B cell (primary cell): ENCODE data around the gene PRKAG2. TPM values are rescaled to one million over a fixed set of nuclear protein-coding genes. Genes with fewer than 3 reads are reported as not detected.

Experiments
- ATAC-seq: fragments of 200-7000 bp; cut with Tn5 transposase; one replicate; pipeline ENCODE4 v1.10.0; 2021; ENCODE audit warnings: low read depth, mild to moderate bottlenecking, moderate number of reproducible peaks, moderate library complexity
- CTCF ChIA-PET: fragments of 350-600 bp; sonication (Branson Sonifier 250); formaldehyde crosslinking; loops from one replicate; lab custom pipeline; 2021; ENCODE audit warnings: antibody characterized with exemption, inconsistent platforms; lab: Charles Lee
- POLR2A ChIA-PET: fragments of 350-600 bp; sonication (Branson Sonifier 250); formaldehyde crosslinking; loops from one replicate; lab custom pipeline; 2021; ENCODE audit warnings: antibody characterized with exemption; lab: Charles Lee
- DNase-seq: peaks from one replicate; pipeline ENCODE4 v3.0.0; 2013
- H2AFZ ChIP-seq: 2 replicates; pipeline ENCODE4 v1.6.1; 2012; ENCODE audit warnings: mild to moderate bottlenecking, low read depth, low read length; ENCODE audit not compliant: insufficient read depth, poor library complexity, severe bottlenecking
- H3K27ac ChIP-seq, 2 donors: 1 replicate in 1 of 2; 2 replicates in 1 of 2; pipeline ENCODE4 v1.5.1; 2012 to 2013; ENCODE audit warnings: low read length in 2 of 2, mild to moderate bottlenecking in 2 of 2, moderate library complexity in 1 of 2
- H3K27me3 ChIP-seq, 4 experiments: fragments of 200-600 bp in 1 of 4; sonication (generic) in 1 of 4; replicated peaks in 1 of 4; 1 replicate in 2 of 4; 2 replicates in 2 of 4; pipeline versions ENCODE4 v1.6.1 to v1.7.0; 2013 to 2016; ENCODE audit warnings: low read length in 3 of 4, mild to moderate bottlenecking in 2 of 4, mixed read lengths in 1 of 4, moderate library complexity in 1 of 4; ENCODE audit not compliant: insufficient read depth in 4 of 4, control insufficient read depth in 3 of 4; ENCODE audit errors: control extremely low read depth in 1 of 4
- H3K36me3 ChIP-seq, 2 experiments: replicated peaks in 1 of 2; 1 replicate in 1 of 2; 2 replicates in 1 of 2; pipeline versions ENCODE4 v1.6.1 to v1.7.1; 2013; ENCODE audit warnings: low read length in 1 of 2; ENCODE audit not compliant: insufficient read depth in 2 of 2, control insufficient read depth in 1 of 2; ENCODE audit errors: control extremely low read depth in 1 of 2, extremely low read depth in 1 of 2
- H3K4me1 ChIP-seq, 2 donors: fragments of 200-600 bp in 1 of 2; sonication (generic) in 1 of 2; 1 replicate in 1 of 2; 2 replicates in 1 of 2; pipeline versions ENCODE4 v1.5.1 to v1.6.1; 2013 to 2017; ENCODE audit warnings: low read length in 2 of 2; ENCODE audit not compliant: control insufficient read depth in 2 of 2, insufficient read depth in 2 of 2
- H3K4me2 ChIP-seq: replicated peaks from 2 replicates; pipeline ENCODE3; 2012; ENCODE audit warnings: mild to moderate bottlenecking, low read depth, low read length; ENCODE audit not compliant: poor library complexity, severe bottlenecking
- H3K4me3 ChIP-seq, 5 experiments: fragments of 200-600 bp in 1 of 5; sonication (generic) in 1 of 5; 1 replicate in 3 of 5; 2 replicates in 2 of 5; pipeline versions ENCODE4 v1.5.1 to v1.7.0; 2011 to 2016; ENCODE audit warnings: low read length in 4 of 5, mild to moderate bottlenecking in 4 of 5, low read depth in 2 of 5, control low read depth in 1 of 5, moderate library complexity in 1 of 5; ENCODE audit not compliant: insufficient read depth in 1 of 5; ENCODE audit errors: control extremely low read depth in 1 of 5, extremely low read depth in 1 of 5
- H3K79me2 ChIP-seq: fragments of 200-600 bp; sonication (generic); one replicate; pipeline ENCODE4 v1.6.0; 2016; ENCODE audit warnings: low read length; ENCODE audit not compliant: control insufficient read depth, insufficient read depth
- H3K9ac ChIP-seq: fragments of 200-600 bp; sonication (generic); 2 replicates; pipeline ENCODE4 v1.6.1; 2017; ENCODE audit warnings: mild to moderate bottlenecking, low read length, moderate library complexity
- H3K9me3 ChIP-seq, 3 donors: one replicate each; pipeline versions ENCODE4 v1.6.1 to v1.7.1; 2013; ENCODE audit warnings: low read length in 2 of 3; ENCODE audit not compliant: control insufficient read depth in 2 of 3, insufficient read depth in 1 of 3; ENCODE audit errors: control extremely low read depth in 1 of 3
- H4K20me1 ChIP-seq: 2 replicates; pipeline ENCODE4 v1.6.0; 2012; ENCODE audit warnings: mild to moderate bottlenecking, low read length; ENCODE audit not compliant: insufficient read depth, control insufficient read depth, poor library complexity, severe bottlenecking
- H3K27ac Mint-ChIP-seq: one replicate; pipeline ENCODE4 v1.8.0; 2021; ENCODE audit warnings: mixed read lengths
- H3K27me3 Mint-ChIP-seq: one replicate; pipeline ENCODE4 v1.8.0; 2021; ENCODE audit warnings: mixed read lengths
- H3K4me1 Mint-ChIP-seq: one replicate; pipeline ENCODE4 v1.8.0; 2021; ENCODE audit warnings: mixed read lengths
- H3K4me3 Mint-ChIP-seq: one replicate; pipeline ENCODE4 v1.8.0; 2021; ENCODE audit warnings: mixed read lengths
- H3K9me3 Mint-ChIP-seq: one replicate; pipeline ENCODE4 v1.8.0; 2022; ENCODE audit warnings: mixed read lengths; ENCODE audit not compliant: insufficient read depth
- EZH2 ChIP-seq: IDR thresholded peaks from 2 replicates; pipeline ENCODE4 v1.6.1; 2012; ENCODE audit warnings: borderline replicate concordance, low read depth, mild to moderate bottlenecking, moderate library complexity, low read length; ENCODE audit not compliant: insufficient read depth, poor library complexity, severe bottlenecking
- WGBS: methylation state at CpG from one replicate; pipeline ENCODE4 v1.1.5; 2013; ENCODE audit warnings: missing lambda C conversion rate; ENCODE audit not compliant: insufficient coverage; 5-methylcytosine and 5-hydroxymethylcytosine counted together
- intact Hi-C: fragments of 100-400 bp; cut with micrococcal nuclease; formaldehyde crosslinking; loops from one replicate; pipeline ENCODE4 v1.10.0; 2022
- polyA plus RNA-seq: library from polyadenylated mRNA; depleted of rRNA; stranded (reverse); fragments of >200 nt; gene quantifications from 2 replicates; pipeline ENCODE4 v1.2.3, GENCODE V29; 2012
- total RNA-seq, 2 donors: library from RNA; stranded (reverse); fragments of 120-200 nt in 1 of 2; gene quantifications; 1 replicate in 1 of 2; 2 replicates in 1 of 2; pipeline versions ENCODE4 v1.2.3 to v1.2.4, GENCODE V29; 2013 to 2022
- TF ChIP-seq, protein P1 (sequence below): fragments of 200-600 bp; IDR thresholded peaks from one replicate; pipeline ENCODE4 v1.8.0; 2022; ENCODE audit warnings: antibody characterized with exemption, mild to moderate bottlenecking

Gene PRKAG2
- total and polyA plus RNA-seq, 2 donors (not counting 1 experiment from before 2014, with no cell fraction given) = 22.1 to 56.3 TPM

DNA sequence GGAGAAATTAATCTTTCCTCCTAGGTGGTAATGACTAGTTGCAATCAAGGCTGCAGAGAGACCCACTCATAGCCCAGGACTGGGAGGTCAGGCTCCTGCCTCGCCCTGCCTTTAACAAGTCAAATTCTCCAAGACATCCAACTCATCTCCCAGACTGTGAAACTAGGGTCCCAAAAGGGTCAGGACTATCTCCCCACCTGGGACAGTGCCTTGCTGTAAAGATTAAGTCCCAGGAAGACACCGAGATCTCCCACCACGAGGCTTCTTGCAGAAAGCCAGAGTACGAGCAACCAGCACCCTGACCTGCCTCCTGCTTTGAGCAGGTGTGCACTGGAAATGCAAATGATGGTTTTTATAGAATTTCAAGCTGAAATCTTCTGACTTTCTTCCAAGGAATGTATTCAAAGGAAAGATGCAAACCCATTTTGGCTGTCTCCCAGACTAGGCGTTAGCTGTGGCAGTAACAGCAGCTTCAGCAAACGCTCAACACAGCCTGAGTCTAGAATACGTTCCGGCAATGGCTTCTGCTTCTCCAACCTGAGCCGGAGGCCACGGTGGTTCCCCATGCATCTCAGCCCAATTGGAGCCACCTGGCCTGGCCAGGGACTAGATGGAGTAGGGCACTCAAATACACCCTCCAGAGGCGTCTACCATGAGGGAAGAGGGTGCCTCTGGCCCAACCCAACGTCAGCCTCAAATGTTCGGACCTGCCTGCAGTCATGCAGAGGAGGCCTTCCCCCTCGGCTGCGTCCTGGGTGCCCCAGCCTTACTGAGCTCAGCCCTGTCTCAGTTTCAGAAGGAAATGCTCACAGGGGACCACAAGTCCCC, 170.4 kb downstream of the PRKAG2 start:
- WGBS = 94% methylated on average over 12 of the region's 15 CpGs
- no peak overlapping the region for H3K4me3 Mint-ChIP-seq
- no peak for ATAC-seq

More for the DNA sequence above, 170.4 kb downstream of the PRKAG2 start:
- TF ChIP-seq, protein P1, sequence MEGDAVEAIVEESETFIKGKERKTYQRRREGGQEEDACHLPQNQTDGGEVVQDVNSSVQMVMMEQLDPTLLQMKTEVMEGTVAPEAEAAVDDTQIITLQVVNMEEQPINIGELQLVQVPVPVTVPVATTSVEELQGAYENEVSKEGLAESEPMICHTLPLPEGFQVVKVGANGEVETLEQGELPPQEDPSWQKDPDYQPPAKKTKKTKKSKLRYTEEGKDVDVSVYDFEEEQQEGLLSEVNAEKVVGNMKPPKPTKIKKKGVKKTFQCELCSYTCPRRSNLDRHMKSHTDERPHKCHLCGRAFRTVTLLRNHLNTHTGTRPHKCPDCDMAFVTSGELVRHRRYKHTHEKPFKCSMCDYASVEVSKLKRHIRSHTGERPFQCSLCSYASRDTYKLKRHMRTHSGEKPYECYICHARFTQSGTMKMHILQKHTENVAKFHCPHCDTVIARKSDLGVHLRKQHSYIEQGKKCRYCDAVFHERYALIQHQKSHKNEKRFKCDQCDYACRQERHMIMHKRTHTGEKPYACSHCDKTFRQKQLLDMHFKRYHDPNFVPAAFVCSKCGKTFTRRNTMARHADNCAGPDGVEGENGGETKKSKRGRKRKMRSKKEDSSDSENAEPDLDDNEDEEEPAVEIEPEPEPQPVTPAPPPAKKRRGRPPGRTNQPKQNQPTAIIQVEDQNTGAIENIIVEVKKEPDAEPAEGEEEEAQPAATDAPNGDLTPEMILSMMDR = no peak
- no peak for TF ChIP-seq EZH2
- DNase-seq = no peak
- Histone ChIP-seq H2AFZ (no peak overlapping the region), H3K4me1 (no peaks in the 10 kb centered on the region), H3K9ac (no peak overlapping the region), H3K4me3 (no peak overlapping the region), H3K9me3 (no peaks in the 10 kb centered on the region), H3K27ac (no peak overlapping the region), H3K36me3 (peaks cover 0 to 3% of the 10 kb centered on the region in 2 experiments), H3K79me2 (no peaks in the 10 kb centered on the region), H3K4me2 (no peak overlapping the region), H3K27me3 (no peaks in the 10 kb centered on the region), H4K20me1 (peaks cover 10% of the 10 kb centered on the region)
- ChIA-PET CTCF (interaction anchor here (0.7 to 1.6 kb wide), 2 partner anchors 31 to 77 kb away, joined by 3 to 4 read pairs; no protein-coding TSS in a partner anchor), POLR2A (no interaction called here)
- intact Hi-C loops = no loop called here
- Mint-ChIP-seq H3K27me3 (no peaks in the 10 kb centered on the region), H3K4me1 (peaks cover 6% of the 10 kb centered on the region), H3K27ac (no peak overlapping the region), H3K9me3 (no peaks in the 10 kb centered on the region)
